Coronary artery (tissue), 2 donors: ENCODE results near the gene ALX4.

Source experiments
- DNase-seq: peaks from one replicate; pipeline ENCODE4 v3.0.0-alpha.2; 2017; ENCODE audit warnings: low spot score
- H3K27ac ChIP-seq, 2 donors: fragments of 200-600 bp; sonication (generic); one replicate each; pipeline ENCODE4 v1.5.1; 2016 to 2019
- H3K4me3 ChIP-seq: fragments of 200-600 bp; sonication (generic); 2 replicates; pipeline ENCODE4 v1.5.1; 2016; ENCODE audit warnings: mild to moderate bottlenecking, moderate library complexity
- CTCF ChIP-seq: fragments of 200-600 bp; sonication (generic); IDR thresholded peaks from one replicate; pipeline ENCODE4 v1.5.1; 2019; ENCODE audit warnings: antibody characterized with exemption

Gene ALX4

DNA sequence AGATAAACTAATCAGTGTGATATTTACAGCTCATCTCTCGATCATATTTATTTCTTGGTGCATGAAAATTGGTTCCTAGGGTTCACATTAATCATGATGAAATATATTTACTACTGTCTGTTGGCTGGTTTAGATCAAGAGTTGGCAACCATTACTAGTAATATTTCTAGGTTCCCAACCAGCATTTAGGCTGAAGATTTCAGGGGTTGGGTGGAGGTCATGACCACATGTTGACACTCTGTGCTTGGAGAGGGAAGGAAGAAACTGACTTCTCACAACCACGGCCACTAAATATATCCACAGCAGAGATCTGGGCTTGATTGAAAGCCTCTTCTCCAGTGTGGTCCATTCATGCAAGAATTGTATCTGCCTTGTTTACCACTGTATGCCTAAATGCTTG, 87.9 kb downstream of the ALX4 start:
- H3K4me3 ChIP-seq: no peak overlapping the region
- no peak for DNase-seq
- no peak for TF ChIP-seq CTCF
- no peak overlapping the region for H3K27ac ChIP-seq

DNA sequence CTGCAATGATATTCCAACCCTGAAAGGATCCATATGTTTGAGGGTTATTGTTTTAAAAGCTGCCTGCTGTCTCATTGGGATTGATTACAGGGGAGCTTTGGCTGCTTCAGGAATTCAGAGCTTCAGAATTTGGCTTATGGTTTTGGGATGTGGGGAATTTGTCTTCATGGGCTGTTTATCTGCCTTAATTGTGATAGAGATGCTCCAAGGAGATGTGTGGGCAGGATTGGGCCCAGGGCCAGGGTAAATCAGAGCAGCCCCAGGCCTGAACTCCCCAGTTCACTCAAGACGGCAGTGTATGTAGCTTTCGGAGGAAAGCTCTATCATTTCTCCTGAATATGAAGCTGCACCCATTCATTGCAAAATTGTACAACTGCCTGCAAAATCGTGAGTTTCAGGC, 88.5 kb downstream of the ALX4 start:
- no peak overlapping the region for H3K4me3 ChIP-seq
- DNase-seq: no peak
- no peak overlapping the region for H3K27ac ChIP-seq
- no peak for TF ChIP-seq CTCF

- Histone ChIP-seq H3K4me3 (no peak overlapping the region), H3K27ac (no peak overlapping the region)
- no peak for DNase-seq
- no peak for TF ChIP-seq CTCF
These were observed 89.8 kb downstream of the ALX4 start for GRCh38 chr11:44219830-44220796.

- no peak overlapping the region for H3K27ac ChIP-seq
- TF ChIP-seq CTCF: no peak
- no peak for DNase-seq
These were observed 92.5 kb downstream of the ALX4 start for GRCh38 chr11:44217432-44217831.

DNA sequence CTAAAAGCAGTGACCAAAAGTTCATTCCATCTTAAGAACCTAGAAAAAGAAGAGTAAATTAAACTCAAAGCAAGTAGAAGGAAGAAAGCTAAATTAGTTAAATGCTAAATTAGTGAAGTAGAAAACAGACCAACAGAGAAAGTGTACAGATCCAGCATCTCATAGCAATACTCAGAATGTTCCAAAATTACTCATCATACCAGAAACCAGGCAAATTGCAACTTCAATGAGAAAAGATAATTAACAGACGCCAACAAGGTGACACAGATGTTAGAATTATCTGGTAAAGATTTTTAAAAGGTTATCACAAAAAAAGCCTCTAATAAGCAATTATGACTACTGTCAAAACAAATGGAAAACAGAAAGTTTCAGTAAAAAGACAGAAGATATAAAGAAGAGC, 96.8 kb downstream of the ALX4 start:
- Histone ChIP-seq H3K27ac (no peak overlapping the region), H3K4me3 (no peak overlapping the region)
- no peak for TF ChIP-seq CTCF
- DNase-seq: no peak

More at GRCh38 chr11:44217432-44217831, 92.5 kb downstream of the ALX4 start:
- no peak overlapping the region for H3K4me3 ChIP-seq

GRCh38 chr11:44212128-44212527, 97.8 kb downstream of the ALX4 start:
- H3K4me3 ChIP-seq: no peak overlapping the region
- TF ChIP-seq CTCF: no peak
- no peak for DNase-seq
- no peak overlapping the region for H3K27ac ChIP-seq
